Upper lobe of left lung (tissue), 6 donors: ENCODE results near the gene PLSCR4. TPM values are rescaled to one million over a fixed set of nuclear protein-coding genes. Genes with fewer than 3 reads are reported as not detected.

Source experiments
- ATAC-seq, 2 donors: fragments of 200-7000 bp; cut with Tn5 transposase; one replicate each; pipeline ENCODE4 v1.9.1; 2022; ENCODE audit warnings: mild to moderate bottlenecking in 2 of 2, moderate library complexity in 2 of 2; ENCODE audit not compliant: low FRiP score in 2 of 2
- DNase-seq, 2 donors: peaks; one replicate each; pipeline ENCODE4 v3.0.0-alpha.2; 2019 to 2020
- H3K27ac ChIP-seq, 4 donors: fragments of 200-600 bp; sonication (generic); one replicate each; pipeline ENCODE4 v1.5.1; 2016 to 2019
- H3K27me3 ChIP-seq, 4 donors: fragments of 200-600 bp; sonication (generic); one replicate each; pipeline ENCODE4 v1.5.1; 2017 to 2019
- H3K36me3 ChIP-seq, 4 donors: fragments of 200-600 bp; sonication (generic); one replicate each; pipeline ENCODE4 v1.5.1; 2016 to 2019
- H3K4me1 ChIP-seq, 4 donors: fragments of 200-600 bp; sonication (generic); one replicate each; pipeline ENCODE4 v1.5.1; 2018 to 2019
- H3K4me3 ChIP-seq, 4 donors: fragments of 200-600 bp; sonication (generic); one replicate each; pipeline ENCODE4 v1.5.1; 2017 to 2019; ENCODE audit warnings: mild to moderate bottlenecking in 2 of 4, moderate library complexity in 1 of 4
- H3K9me3 ChIP-seq, 4 donors: fragments of 200-600 bp; sonication (generic); one replicate each; pipeline ENCODE4 v1.5.1; 2018 to 2019
- EP300 ChIP-seq, 4 donors: sonication (generic); formaldehyde crosslinking; IDR thresholded peaks; one replicate each; pipeline ENCODE4 v1.5.1; 2017; ENCODE audit warnings: antibody characterized with exemption in 4 of 4, control low read depth in 2 of 4
- POLR2A ChIP-seq, 4 donors: fragments of 450-650 bp; IDR thresholded peaks; one replicate each; pipeline ENCODE4 v1.5.1; 2016 to 2017; ENCODE audit warnings: antibody characterized with exemption in 4 of 4, mild to moderate bottlenecking in 2 of 4
- POLR2AphosphoS5 ChIP-seq, 2 donors: sonication (generic); formaldehyde crosslinking; IDR thresholded peaks; one replicate each; pipeline ENCODE4 v1.5.1; 2017; ENCODE audit warnings: antibody characterized with exemption in 2 of 2
- WGBS, 2 donors: methylation state at CpG; one replicate each; pipeline ENCODE4 v1.1.5; 2017 to 2018; 5-methylcytosine and 5-hydroxymethylcytosine counted together
- total RNA-seq, 6 donors: library from RNA; depleted of rRNA in 4 of 6; stranded (reverse); fragments of >200 nt in 4 of 6; gene quantifications; one replicate each; pipeline versions ENCODE4 v1.1.0 to v1.2.1, GENCODE V29; 2016 to 2021
- TF ChIP-seq, protein P1 (sequence below), 6 experiments: fragments of 450-650 bp in 4 of 6; fragments of 200-600 bp in 2 of 6; sonication (generic) in 2 of 6; IDR thresholded peaks; one replicate each; pipeline ENCODE4 v1.5.1; 2016 to 2019; ENCODE audit warnings: antibody characterized with exemption in 6 of 6
- donor health status: DM: no; HTN: no; CAD: no; lungs with moderate emphysema.
- donor health status: DM: no; HTN: yes; CAD: no; lungs with severe emphysema.

PLSCR4 gene
- total RNA-seq, 6 donors from 2014 or later: 16.8 to 56.4 (median 37.8) TPM

DNA sequence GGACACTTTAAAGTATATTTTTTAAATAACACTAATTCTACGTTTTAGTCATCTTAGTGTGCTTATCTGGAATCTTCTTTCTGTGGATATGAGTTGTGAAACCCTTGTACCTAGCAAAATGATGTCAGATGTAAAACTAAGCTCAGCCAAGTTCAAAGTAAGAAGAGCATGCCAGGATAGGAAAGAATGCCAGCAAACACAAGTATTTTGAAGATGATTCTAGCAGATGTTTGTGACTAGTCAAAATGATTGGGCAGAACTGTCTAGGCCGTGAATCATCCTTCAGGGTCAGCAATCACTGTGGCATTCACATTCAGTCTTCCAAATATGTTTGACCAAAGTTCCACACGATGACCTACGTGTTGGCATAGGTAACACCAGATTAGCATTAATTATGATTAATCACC is 84.5 kb downstream of the PLSCR4 start:
- TF ChIP-seq POLR2AphosphoS5 (IDR thresholded peaks at IDR 0.05): no peak
- TF ChIP-seq, protein P1, sequence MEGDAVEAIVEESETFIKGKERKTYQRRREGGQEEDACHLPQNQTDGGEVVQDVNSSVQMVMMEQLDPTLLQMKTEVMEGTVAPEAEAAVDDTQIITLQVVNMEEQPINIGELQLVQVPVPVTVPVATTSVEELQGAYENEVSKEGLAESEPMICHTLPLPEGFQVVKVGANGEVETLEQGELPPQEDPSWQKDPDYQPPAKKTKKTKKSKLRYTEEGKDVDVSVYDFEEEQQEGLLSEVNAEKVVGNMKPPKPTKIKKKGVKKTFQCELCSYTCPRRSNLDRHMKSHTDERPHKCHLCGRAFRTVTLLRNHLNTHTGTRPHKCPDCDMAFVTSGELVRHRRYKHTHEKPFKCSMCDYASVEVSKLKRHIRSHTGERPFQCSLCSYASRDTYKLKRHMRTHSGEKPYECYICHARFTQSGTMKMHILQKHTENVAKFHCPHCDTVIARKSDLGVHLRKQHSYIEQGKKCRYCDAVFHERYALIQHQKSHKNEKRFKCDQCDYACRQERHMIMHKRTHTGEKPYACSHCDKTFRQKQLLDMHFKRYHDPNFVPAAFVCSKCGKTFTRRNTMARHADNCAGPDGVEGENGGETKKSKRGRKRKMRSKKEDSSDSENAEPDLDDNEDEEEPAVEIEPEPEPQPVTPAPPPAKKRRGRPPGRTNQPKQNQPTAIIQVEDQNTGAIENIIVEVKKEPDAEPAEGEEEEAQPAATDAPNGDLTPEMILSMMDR (IDR thresholded peaks at IDR 0.05): no peak
- no peak for TF ChIP-seq POLR2A (IDR thresholded peaks at IDR 0.05)
- TF ChIP-seq EP300 (IDR thresholded peaks at IDR 0.05): no peak
- H3K9me3 ChIP-seq: no peaks in the 10 kb centered on the region
- DNase-seq (no peak), ATAC-seq (peak in 1 of 2 donors; percentile 78)
- H3K4me3 ChIP-seq: no peak overlapping the region
- H3K36me3 ChIP-seq: no peaks in the 10 kb centered on the region
- no peaks in the 10 kb centered on the region for H3K27me3 ChIP-seq
- peak overlapping the region in 1 of 4 donors; percentile 2 for H3K27ac ChIP-seq
- H3K4me1 ChIP-seq: peaks cover 0 to 7% (median 4%) of the 10 kb centered on the region in 4 donors
- WGBS, 2 donors: 72 to 77% methylated on average over 4 of the region's 4 CpGs

DNA sequence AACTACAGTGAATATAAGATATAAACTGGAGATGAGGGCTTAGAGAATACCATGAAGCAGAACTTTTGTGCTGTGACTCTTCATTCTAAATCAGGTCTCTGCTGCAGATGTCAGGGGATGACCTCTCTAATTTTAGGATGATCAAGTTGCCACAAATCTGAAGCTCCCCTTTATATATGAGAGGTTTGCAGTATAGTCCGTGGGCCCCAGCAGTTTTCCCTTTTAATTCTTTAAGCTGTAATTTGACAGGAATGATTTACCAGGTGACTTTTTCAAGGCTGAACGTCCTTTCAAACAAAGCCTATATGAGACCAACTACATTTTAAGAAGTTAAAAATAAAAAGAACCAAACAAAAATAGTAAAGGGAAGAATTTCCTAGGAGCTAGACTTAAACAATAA is 85.0 kb downstream of the PLSCR4 start:
- TF ChIP-seq POLR2A (IDR thresholded peaks at IDR 0.05) (no peak), EP300 (IDR thresholded peaks at IDR 0.05) (no peak), POLR2AphosphoS5 (IDR thresholded peaks at IDR 0.05) (no peak)
- TF ChIP-seq, protein P1 (IDR thresholded peaks at IDR 0.05): no peak
- peaks cover 0 to 7% (median 4%) of the 10 kb centered on the region in 4 donors for H3K4me1 ChIP-seq
- peak overlapping the region in 1 of 4 donors; percentile 2 for H3K27ac ChIP-seq
- WGBS, 2 donors: 75 to 81% methylated on average over 2 of the region's 2 CpGs
- H3K9me3 ChIP-seq: no peaks in the 10 kb centered on the region
- no peaks in the 10 kb centered on the region for H3K27me3 ChIP-seq
- no peak overlapping the region for H3K4me3 ChIP-seq
- no peak for DNase-seq
- no peaks in the 10 kb centered on the region for H3K36me3 ChIP-seq
- ATAC-seq: no peak

DNA sequence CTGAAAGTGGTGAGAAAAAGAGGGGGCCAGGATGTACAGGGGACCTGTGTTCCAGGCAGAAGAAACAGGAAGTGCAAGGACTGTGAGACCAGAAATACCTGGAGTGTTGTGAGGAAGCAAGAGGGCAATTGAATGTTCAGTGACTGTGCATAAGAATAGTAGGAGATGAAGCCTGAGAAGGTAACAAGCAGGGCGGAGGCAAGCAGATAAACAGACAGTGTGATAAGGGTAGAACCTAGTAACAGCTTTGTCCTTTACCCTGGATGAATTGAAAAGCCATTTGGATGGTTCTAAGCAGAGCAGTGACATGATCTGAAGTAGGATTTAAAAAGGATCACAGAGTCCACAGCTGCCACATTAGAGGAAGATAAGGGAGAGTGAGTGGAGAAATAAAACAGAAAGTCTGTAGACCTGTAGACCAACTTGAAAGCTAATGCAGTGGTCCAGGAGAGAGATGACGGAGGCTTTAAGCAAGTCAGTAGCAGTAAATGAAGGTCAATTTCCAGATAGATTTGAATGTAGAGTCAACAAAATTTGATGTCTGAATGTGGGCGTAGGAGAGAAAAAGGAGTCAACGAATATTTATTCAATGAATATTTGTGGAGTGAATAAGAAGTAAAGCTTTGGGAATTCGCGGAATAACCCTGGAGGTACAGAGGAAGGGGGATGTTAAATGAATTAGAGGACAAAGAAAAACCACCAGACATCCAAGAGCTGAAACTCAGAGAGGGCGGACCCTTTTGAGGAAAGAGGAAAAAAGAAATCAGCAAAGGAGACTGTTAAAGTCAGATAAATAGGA is 85.7 kb downstream of the PLSCR4 start:
- no peak overlapping the region for H3K27ac ChIP-seq
- no peaks in the 10 kb centered on the region for H3K9me3 ChIP-seq
- no peak overlapping the region for H3K4me3 ChIP-seq
- no peaks in the 10 kb centered on the region for H3K27me3 ChIP-seq
- DNase-seq (no peak), ATAC-seq (peak in 1 of 2 donors; percentile 37)
- 92 to 93% methylated on average over 7 of the region's 7 CpGs for WGBS, 2 donors
- no peak for TF ChIP-seq POLR2AphosphoS5 (IDR thresholded peaks at IDR 0.05)
- TF ChIP-seq, protein P1 (IDR thresholded peaks at IDR 0.05): no peak
- TF ChIP-seq EP300 (IDR thresholded peaks at IDR 0.05): no peak
- no peak for TF ChIP-seq POLR2A (IDR thresholded peaks at IDR 0.05)
- H3K36me3 ChIP-seq: no peaks in the 10 kb centered on the region
- H3K4me1 ChIP-seq: peaks cover 0 to 7% (median 4%) of the 10 kb centered on the region in 4 donors

DNA sequence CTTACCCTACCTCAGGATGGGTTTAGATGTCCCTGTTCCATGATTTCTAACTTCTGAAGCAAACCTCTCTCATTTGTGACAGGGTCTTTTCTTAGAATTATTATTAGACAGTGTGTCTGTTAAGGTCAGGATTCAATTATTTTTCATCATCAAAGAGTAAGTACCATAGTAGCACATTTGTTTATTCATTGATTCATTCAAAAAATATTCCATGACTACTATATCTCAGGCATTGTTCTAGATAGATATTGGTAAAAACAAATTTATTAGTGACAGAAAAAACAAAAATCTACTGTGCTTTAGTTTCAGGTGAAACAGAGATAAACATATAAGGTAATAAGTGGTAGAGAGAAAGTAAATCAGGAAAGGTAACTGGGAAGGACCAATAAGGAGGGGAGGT is 86.4 kb downstream of the PLSCR4 start:
- Histone ChIP-seq H3K27ac (no peak overlapping the region), H3K4me1 (peaks cover 0 to 7% (median 4%) of the 10 kb centered on the region in 4 donors), H3K4me3 (no peak overlapping the region), H3K9me3 (no peaks in the 10 kb centered on the region), H3K27me3 (no peaks in the 10 kb centered on the region), H3K36me3 (no peaks in the 10 kb centered on the region)
- no peak for ATAC-seq
- no peak for TF ChIP-seq POLR2A (IDR thresholded peaks at IDR 0.05)
- TF ChIP-seq EP300 (IDR thresholded peaks at IDR 0.05): no peak
- TF ChIP-seq POLR2AphosphoS5 (IDR thresholded peaks at IDR 0.05): no peak
- TF ChIP-seq, protein P1 (IDR thresholded peaks at IDR 0.05): no peak
- no peak for DNase-seq

DNA sequence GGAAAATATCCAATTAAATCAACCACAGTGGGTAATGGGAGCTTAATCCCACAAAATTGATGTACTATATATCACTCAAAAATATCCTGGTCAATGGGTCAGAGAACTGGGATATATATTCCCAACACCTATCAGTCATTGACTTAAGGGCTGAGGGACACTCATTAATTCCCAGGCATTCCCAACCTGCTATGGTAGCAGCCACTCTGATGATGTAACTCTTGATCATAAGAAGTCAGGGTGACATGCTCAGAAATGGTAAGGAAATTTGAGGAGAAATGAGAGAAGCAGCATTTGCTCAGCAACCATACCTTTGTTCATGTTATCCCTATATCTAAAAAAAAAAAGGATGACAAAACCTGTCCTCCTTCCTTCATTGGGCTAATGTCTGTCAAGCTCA is 86.8 kb downstream of the PLSCR4 start:
- peaks cover 0 to 11% (median 4%) of the 10 kb centered on the region in 4 donors for H3K4me1 ChIP-seq
- no peak overlapping the region for H3K27ac ChIP-seq
- TF ChIP-seq, protein P1 (IDR thresholded peaks at IDR 0.05): no peak
- TF ChIP-seq POLR2AphosphoS5 (IDR thresholded peaks at IDR 0.05) (no peak), POLR2A (IDR thresholded peaks at IDR 0.05) (no peak), EP300 (IDR thresholded peaks at IDR 0.05) (no peak)

More for the DNA sequence above, 86.8 kb downstream of the PLSCR4 start:
- Histone ChIP-seq H3K4me3 (no peak overlapping the region), H3K27me3 (no peaks in the 10 kb centered on the region), H3K9me3 (no peaks in the 10 kb centered on the region), H3K36me3 (no peaks in the 10 kb centered on the region)
- ATAC-seq (no peak), DNase-seq (no peak)
